HUES64 (cell line): ENCODE results near the gene ZDHHC11.

ENCODE experiments used
- H3K27ac ChIP-seq: 2 replicates; pipeline ENCODE4 v1.7.0; 2013; ENCODE audit warnings: low read depth, low read length, inconsistent platforms
- H3K27me3 ChIP-seq: 2 replicates; pipeline ENCODE4 v1.6.1; 2013; ENCODE audit warnings: mild to moderate bottlenecking, low read length; ENCODE audit not compliant: insufficient read depth
- H3K36me3 ChIP-seq: 2 replicates; pipeline ENCODE4 v1.6.1; 2013; ENCODE audit warnings: mild to moderate bottlenecking, low read length; ENCODE audit not compliant: insufficient read depth
- H3K4me1 ChIP-seq: 2 replicates; pipeline ENCODE4 v1.6.1; 2013; ENCODE audit warnings: mild to moderate bottlenecking, low read length, moderate library complexity; ENCODE audit not compliant: insufficient read depth
- H3K4me3 ChIP-seq: 2 replicates; pipeline ENCODE4 v1.5.1; 2013; ENCODE audit warnings: mild to moderate bottlenecking, low read length, moderate library complexity
- H3K9ac ChIP-seq: 2 replicates; pipeline ENCODE4 v1.6.1; 2013; ENCODE audit warnings: mild to moderate bottlenecking, low read depth, low read length
- H3K9me3 ChIP-seq: 2 replicates; pipeline ENCODE4 v1.6.1; 2013; ENCODE audit warnings: low read depth, low read length; ENCODE audit not compliant: insufficient read depth
- WGBS: fragments of 150-250, 120-280 bp; methylation state at CpG from one replicate; pipeline ENCODE4 v1.1.7; 2013; ENCODE audit warnings: missing lambda C conversion rate; 5-methylcytosine and 5-hydroxymethylcytosine counted together

The ZDHHC11 gene

DNA sequence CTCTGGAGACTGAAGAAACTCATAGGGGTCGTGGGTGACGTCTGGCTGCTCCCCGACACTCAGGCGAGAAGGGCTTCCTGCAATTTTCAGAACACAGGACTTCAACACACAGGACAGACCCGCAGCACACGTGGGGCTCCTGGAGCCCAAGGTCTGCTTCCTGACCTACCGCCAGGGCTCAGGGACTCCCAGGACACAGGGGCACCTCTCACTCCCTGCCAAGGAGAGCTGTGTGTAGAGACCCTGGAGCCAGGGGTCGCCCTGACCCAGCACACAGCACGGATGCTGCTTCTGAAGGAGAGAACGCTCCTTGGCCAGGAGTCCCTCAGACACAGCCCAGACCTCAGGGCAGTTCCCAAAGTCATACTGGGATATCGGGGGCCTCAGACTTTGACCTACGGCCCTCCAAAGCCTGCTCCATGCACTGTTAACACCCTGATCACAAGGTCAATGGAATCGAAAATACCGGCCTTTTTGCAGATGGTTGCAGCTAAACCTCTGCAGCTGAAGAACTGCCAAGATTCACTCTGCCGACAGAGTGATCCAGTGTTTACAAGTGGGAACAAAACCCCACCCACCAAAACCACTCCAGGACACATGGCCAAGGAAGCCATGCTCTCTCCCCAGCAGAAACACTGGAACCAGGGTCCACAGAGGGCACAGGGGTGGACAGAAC lies 13.8 kb upstream of the ZDHHC11 start:
- no peak overlapping the region for H3K4me3 ChIP-seq
- no peaks in the 10 kb centered on the region for H3K4me1 ChIP-seq
- 95% methylated on average over 15 of the region's 15 CpGs for WGBS
- no peaks in the 10 kb centered on the region for H3K9me3 ChIP-seq
- peaks cover 72% of the 10 kb centered on the region for H3K36me3 ChIP-seq
- H3K27me3 ChIP-seq: no peaks in the 10 kb centered on the region
- H3K9ac ChIP-seq: no peak overlapping the region
- no peak overlapping the region for H3K27ac ChIP-seq

DNA sequence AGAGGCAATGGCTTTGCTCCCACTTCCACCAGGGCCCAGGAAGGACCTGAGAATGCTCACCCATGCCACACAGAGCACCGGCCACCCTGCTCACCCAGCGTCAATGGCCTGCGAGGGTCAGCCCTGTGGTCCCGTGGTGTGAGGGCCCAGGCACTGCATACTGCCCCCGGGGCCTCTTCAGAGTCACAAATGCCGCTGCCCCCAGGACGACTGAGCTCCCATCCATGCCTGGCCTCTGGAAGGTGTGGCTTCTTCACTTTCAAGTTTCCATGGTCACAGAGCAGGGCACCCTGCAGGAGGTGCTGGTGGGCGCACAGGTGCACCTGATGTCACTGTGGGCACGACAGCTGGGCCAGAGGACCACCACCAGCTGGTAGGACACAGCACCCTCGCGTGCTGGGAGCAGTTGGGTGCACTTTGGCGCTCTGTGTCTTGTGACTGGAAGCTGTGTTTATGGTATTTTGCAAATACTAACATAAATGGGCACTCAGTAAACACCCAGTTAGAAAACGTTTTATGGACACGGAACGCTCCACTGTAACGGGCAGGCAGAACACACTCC lies 12.5 kb upstream of the ZDHHC11 start:
- no peak overlapping the region for H3K27ac ChIP-seq

DNA sequence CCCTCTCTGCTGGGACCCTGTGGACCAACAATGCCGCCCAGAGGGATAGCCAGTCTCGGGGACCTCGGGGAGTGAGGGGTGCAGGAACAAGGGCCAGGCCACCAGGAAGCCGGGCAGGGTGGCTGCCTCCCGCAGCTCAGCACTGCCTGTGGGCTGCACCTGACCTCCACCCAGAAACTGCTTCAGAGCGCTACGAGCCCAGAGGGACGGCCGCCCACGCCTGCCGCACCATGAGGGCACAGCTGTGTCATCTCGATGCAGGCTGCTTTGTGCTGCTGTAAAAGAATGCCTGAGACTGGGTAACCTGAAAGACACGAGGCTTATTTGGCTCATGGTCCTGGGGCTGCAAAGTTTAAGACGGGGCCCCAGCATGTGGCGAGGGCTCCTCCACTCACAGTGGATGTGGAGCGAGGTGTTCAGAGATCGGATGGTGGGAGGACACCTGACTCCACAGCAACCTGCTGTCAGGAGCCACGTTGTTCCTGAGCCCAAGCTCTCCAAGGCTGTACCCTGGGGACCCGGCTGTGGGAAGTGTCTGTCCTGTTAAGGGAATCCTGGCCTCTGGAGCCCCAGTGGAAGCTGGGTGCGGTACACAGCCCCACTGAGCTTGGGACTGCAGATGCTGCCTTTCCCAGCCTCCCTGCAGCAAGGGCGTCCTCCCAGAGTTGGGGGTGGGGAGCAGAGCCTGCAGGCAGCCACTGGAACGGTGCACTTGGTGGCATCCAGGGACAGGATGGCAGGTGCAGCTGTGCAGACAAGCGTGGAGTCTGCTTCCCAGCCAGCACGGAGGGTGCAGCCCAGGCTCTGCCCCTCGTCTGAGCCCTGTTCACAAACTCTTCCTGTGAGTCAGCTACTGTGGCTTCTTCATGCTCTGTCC lies 11.8 kb upstream of the ZDHHC11 start:
- H3K4me3 ChIP-seq: no peak overlapping the region

More for the DNA sequence above, 12.5 kb upstream of the ZDHHC11 start:
- Histone ChIP-seq H3K4me1 (no peaks in the 10 kb centered on the region), H3K9ac (no peak overlapping the region), H3K9me3 (no peaks in the 10 kb centered on the region), H3K4me3 (no peak overlapping the region), H3K36me3 (peaks cover 59% of the 10 kb centered on the region), H3K27me3 (no peaks in the 10 kb centered on the region)
- WGBS: 94% methylated on average over 16 of the region's 16 CpGs

DNA sequence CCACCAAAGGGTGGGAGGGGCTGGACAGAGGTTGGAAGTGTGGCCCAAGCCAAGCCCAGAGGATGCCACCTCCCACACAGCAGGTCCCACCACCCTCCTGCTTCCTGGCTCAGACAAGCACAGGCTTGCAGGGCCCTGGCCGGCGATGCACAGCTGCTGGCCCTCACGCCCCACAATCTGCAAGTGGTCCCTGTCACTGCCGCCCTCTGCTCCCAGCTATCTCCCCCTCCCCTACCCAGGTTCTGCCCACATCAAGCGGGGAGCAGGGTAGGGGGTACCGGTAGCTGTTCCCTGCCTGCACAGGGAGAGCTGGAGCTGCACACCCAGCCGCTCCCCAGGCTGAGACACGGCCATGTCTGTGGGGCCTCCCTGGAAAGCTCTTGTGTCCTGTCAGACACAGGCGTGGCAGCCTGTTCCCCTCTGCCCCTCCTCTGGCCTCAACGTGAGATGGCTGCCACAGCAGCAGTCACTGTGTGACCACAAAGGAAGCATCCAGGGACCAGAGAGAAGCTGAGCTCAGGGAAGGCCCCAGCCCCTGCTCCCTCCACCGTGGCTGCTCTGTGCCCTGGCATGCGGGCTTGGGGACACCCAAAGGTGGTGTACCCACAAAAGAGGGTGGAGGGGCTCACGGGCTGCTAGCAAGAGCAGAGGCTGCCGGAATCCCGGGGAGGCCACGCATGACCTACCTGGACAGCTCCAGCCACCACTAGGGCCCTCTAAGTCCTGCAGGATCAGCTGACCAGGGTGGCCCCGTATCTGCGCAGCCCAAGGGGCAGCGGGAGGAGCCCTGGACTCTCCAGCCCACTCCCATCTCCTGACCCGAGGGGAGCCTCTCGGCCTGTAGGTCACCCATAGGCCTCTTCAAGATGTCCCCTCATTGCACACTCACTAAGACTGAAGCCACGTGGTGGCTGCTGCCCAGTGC lies 10.9 kb upstream of the ZDHHC11 start:
- Histone ChIP-seq H3K36me3 (peaks cover 43% of the 10 kb centered on the region), H3K27me3 (no peaks in the 10 kb centered on the region), H3K4me1 (no peaks in the 10 kb centered on the region), H3K4me3 (no peak overlapping the region), H3K9me3 (no peaks in the 10 kb centered on the region), H3K27ac (no peak overlapping the region), H3K9ac (no peak overlapping the region)
- 92% methylated on average over 22 of the region's 22 CpGs for WGBS

More for the DNA sequence above, 11.8 kb upstream of the ZDHHC11 start:
- H3K9me3 ChIP-seq: no peaks in the 10 kb centered on the region
- H3K27me3 ChIP-seq: no peaks in the 10 kb centered on the region
- H3K36me3 ChIP-seq: peaks cover 52% of the 10 kb centered on the region
- H3K27ac ChIP-seq: no peak overlapping the region
- no peak overlapping the region for H3K9ac ChIP-seq
- 95% methylated on average over 25 of the region's 25 CpGs for WGBS
- no peaks in the 10 kb centered on the region for H3K4me1 ChIP-seq

DNA sequence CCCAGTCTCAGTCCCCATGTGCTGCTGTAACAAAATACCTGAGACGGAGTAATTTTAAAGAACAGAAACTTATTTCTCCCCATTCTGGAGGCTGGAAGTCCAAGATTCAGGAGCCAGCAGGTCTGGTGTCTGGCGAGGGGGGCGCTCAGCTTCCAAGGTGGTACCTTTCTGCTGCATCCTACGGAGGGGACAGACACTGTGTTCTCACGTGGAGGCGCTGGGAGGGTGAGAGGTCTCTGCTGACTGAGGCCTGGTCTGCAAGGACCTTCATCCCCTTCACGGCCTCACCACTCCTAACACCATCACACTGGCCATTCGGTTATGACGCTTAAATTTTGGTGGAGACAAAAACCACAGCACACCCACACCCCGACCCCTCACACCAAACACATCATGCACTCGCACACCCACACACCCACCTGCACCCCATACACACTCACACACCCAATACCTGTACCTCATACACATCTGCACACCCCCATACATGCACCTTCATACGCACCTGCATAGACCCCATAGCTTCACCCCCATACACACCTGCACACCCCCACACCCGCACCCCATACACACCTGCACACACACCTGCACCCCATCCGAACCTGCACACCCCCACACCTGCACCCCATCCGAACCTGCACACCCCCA lies 9.8 kb upstream of the ZDHHC11 start:
- WGBS: 93% methylated on average over 15 of the region's 15 CpGs
- H3K4me1 ChIP-seq: no peaks in the 10 kb centered on the region

DNA sequence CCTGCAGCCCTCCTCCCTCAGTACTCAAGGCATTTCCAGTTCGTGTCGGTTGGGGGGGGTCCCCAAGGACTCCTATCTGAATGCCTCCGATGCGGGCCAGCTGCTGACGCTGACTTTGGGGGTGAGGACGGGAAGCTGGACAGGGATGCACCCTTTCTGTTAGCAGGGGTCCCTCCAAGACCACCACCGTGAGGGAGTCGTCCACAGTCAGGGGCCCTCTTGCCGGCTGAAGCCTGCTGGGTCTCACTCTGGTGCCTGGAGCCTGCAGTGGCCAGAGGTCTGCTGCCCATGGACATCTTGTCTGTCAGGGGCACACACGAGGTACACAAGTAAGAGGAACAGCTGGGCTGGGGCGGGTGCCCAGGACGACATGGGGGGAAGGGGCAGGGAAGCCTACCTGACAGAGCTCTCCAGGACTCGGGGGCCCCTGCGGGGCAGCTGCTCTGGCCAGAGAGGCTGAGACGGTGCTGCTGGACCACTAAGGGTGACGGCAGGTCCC lies 9.1 kb upstream of the ZDHHC11 start:
- H3K36me3 ChIP-seq: peaks cover 25% of the 10 kb centered on the region

More for the DNA sequence above, 9.8 kb upstream of the ZDHHC11 start:
- Histone ChIP-seq H3K9me3 (no peaks in the 10 kb centered on the region), H3K27ac (no peak overlapping the region), H3K9ac (no peak overlapping the region), H3K36me3 (peaks cover 32% of the 10 kb centered on the region), H3K27me3 (no peaks in the 10 kb centered on the region), H3K4me3 (no peak overlapping the region)

GRCh38 chr5:859391-859790 lies 8.6 kb upstream of the ZDHHC11 start:
- H3K36me3 ChIP-seq: peaks cover 20% of the 10 kb centered on the region
- no peak overlapping the region for H3K27ac ChIP-seq
- WGBS: 94% methylated on average over 16 of the region's 16 CpGs

More for the DNA sequence above, 9.1 kb upstream of the ZDHHC11 start:
- H3K9me3 ChIP-seq: no peaks in the 10 kb centered on the region
- no peak overlapping the region for H3K4me3 ChIP-seq
- 94% methylated on average over 16 of the region's 16 CpGs for WGBS
- H3K4me1 ChIP-seq: no peaks in the 10 kb centered on the region
- no peak overlapping the region for H3K27ac ChIP-seq
- no peak overlapping the region for H3K9ac ChIP-seq
- no peaks in the 10 kb centered on the region for H3K27me3 ChIP-seq

DNA sequence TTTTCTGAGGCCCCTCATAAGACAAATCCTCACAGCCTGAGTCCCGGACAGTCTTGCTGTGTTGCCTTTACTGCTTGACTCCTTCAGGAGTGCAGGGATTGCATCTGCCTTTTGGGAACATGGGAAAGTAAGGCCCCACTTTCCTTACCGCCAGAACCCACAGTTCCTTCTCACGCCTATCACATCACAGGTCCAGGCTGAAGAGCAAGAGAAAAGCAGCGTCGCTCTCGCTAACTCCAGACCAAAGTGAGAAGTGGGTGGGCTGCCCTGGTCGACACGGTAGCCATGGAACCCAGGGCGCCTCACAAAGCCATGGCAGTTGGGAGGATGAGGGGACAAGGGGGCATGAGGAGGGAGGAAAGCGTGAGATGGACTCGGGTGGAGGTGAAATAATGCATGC lies 7.9 kb upstream of the ZDHHC11 start:
- Histone ChIP-seq H3K27ac (no peak overlapping the region), H3K4me1 (no peaks in the 10 kb centered on the region), H3K4me3 (no peak overlapping the region), H3K27me3 (no peaks in the 10 kb centered on the region), H3K9ac (no peak overlapping the region), H3K9me3 (no peaks in the 10 kb centered on the region), H3K36me3 (peaks cover 13% of the 10 kb centered on the region)
- WGBS: 97% methylated on average over 11 of the region's 11 CpGs

More at GRCh38 chr5:859391-859790, 8.6 kb upstream of the ZDHHC11 start:
- no peak overlapping the region for H3K4me3 ChIP-seq
- no peak overlapping the region for H3K9ac ChIP-seq
- no peaks in the 10 kb centered on the region for H3K4me1 ChIP-seq
- H3K27me3 ChIP-seq: no peaks in the 10 kb centered on the region
- no peaks in the 10 kb centered on the region for H3K9me3 ChIP-seq

DNA sequence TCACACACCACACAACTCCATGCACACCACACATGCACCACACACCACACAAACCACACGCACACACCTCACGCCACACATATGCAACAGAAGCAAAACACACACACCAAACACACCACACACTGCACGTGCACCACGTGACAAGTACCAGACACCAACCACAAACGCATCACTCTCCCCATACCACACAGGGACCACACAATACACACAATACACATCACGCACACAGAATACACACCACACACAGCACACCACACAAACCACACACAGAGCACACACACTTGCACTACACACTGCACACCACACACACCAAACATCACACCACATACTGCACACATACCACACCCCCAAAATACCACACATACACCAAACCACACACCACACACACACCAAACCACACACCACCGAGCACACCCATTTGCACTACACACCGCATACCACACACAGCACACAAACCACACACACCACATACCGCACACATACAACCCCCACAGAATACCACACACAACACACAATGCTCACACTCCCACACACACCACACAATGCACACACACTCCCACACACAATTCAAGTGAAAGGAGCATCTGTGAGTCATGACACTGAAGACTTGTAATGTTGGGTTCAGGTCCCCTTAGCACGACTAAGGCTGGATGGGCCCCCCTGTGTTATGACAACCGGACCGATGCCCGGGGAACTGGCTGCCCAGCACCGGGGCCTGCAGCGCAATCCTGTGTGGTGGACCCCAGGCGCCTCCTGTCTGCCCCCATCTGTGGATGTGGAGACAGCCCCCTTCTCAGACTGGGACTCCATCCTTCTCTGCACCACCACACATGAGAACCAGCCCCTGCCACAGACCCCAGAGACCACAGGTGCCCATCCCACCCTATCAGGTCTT lies 6.0 kb upstream of the ZDHHC11 start:
- Histone ChIP-seq H3K9ac (no peak overlapping the region), H3K4me3 (no peak overlapping the region), H3K27ac (no peak overlapping the region), H3K4me1 (no peaks in the 10 kb centered on the region), H3K36me3 (no peaks in the 10 kb centered on the region), H3K27me3 (no peaks in the 10 kb centered on the region), H3K9me3 (no peaks in the 10 kb centered on the region)
- 91% methylated on average over 16 of the region's 16 CpGs for WGBS
